ENCODE measurements around the gene SGIP1.

Gene SGIP1

GRCh38 chr1:66539491-66539890, 5.5 kb downstream of the SGIP1 start:
- H3K4me3 ChIP-seq (ENCODE audit: low read depth, low read length), result no peak overlapping the region
- no peak for TF ChIP-seq CTCF (IDR thresholded peaks at IDR 0.05; ENCODE audit: low read depth, low read length, missing control alignments)
- DNase-seq (ENCODE audit: low read depth), result no peak

- H3K4me3 ChIP-seq (ENCODE audit: low read depth, low read length), result no peak overlapping the region
- no peak for DNase-seq (ENCODE audit: low read depth)
- no peak for TF ChIP-seq CTCF (IDR thresholded peaks at IDR 0.05; ENCODE audit: low read depth, low read length, missing control alignments)
Measured at GRCh38 chr1:66540434-66541032, 6.6 kb downstream of the SGIP1 start.

- no peak for DNase-seq (ENCODE audit: low read depth)
- H3K4me3 ChIP-seq (ENCODE audit: low read depth, low read length), result no peak overlapping the region
- TF ChIP-seq CTCF (IDR thresholded peaks at IDR 0.05; ENCODE audit: low read depth, low read length, missing control alignments), result no peak
Measured at GRCh38 chr1:66542314-66542713, 8.4 kb downstream of the SGIP1 start.

- no peak for DNase-seq (ENCODE audit: low read depth)
- no peak for TF ChIP-seq CTCF (IDR thresholded peaks at IDR 0.05; ENCODE audit: low read depth, low read length, missing control alignments)
- no peak overlapping the region for H3K4me3 ChIP-seq (ENCODE audit: low read depth, low read length)
Measured at GRCh38 chr1:66542811-66543767, 9.1 kb downstream of the SGIP1 start.

GRCh38 chr1:66546047-66546810, 12.3 kb downstream of the SGIP1 start:
- TF ChIP-seq CTCF (IDR thresholded peaks at IDR 0.05; ENCODE audit: low read depth, low read length, missing control alignments), result no peak
- H3K4me3 ChIP-seq (ENCODE audit: low read depth, low read length), result no peak overlapping the region
- no peak for DNase-seq (ENCODE audit: low read depth)

- H3K4me3 ChIP-seq (ENCODE audit: low read depth, low read length), result no peak overlapping the region
- TF ChIP-seq CTCF (IDR thresholded peaks at IDR 0.05; ENCODE audit: low read depth, low read length, missing control alignments), result no peak
Measured at GRCh38 chr1:66549017-66549416, 15.1 kb downstream of the SGIP1 start.

More at GRCh38 chr1:66549017-66549416, 15.1 kb downstream of the SGIP1 start:
- DNase-seq (ENCODE audit: low read depth), result no peak
